Endothelial cell of umbilical vein (primary cell): Measurements from ENCODE around the gene PIP4P1. TPM values are rescaled to one million over a fixed set of nuclear protein-coding genes. Genes with fewer than 3 reads are reported as not detected.

ENCODE experiments used
- BruUV-seq: library from RNA; stranded (reverse); fragments of 400-500 nt; replicated peaks from 2 replicates; lab custom pipeline; 2021; lab: Mats Ljungman, UMichigan
- CTCF ChIA-PET: fragments of 300-600, 350-600 bp; sonication (Branson Sonifier 250); formaldehyde crosslinking; loops from one replicate; lab custom pipeline; 2021; ENCODE audit warnings: antibody characterized with exemption, inconsistent platforms; lab: Charles Lee
- POLR2A ChIA-PET: fragments of 300-600, 350-600 bp; sonication (Branson Sonifier 250); formaldehyde crosslinking; loops from one replicate; lab custom pipeline; 2021; ENCODE audit warnings: antibody characterized with exemption, inconsistent platforms; lab: Charles Lee
- DNase-seq: peaks from one replicate; pipeline ENCODE4 v3.0.0-alpha.2; 2011; ENCODE audit warnings: low read depth, low spot score
- FAIRE-seq: peaks from 2 replicates; lab custom pipeline; 2011; peaks lifted over from hg19 to GRCh38; lab: Jason Lieb, UNC
- H2AFZ ChIP-seq: 2 replicates; pipeline ENCODE4 v1.6.0; 2012; ENCODE audit warnings: low read depth, low read length, control low read depth, inconsistent platforms
- H3K27ac ChIP-seq: 2 replicates; pipeline ENCODE4 v1.5.1; 2011; ENCODE audit warnings: low read depth, mild to moderate bottlenecking, control low read depth, low read length, moderate library complexity; ENCODE audit not compliant: insufficient read depth
- H3K27me3 ChIP-seq, 2 experiments: 2 replicates each; pipeline versions ENCODE4 v1.6.0 to v1.6.1; 2011; ENCODE audit warnings: low read length in 2 of 2, mixed read lengths in 1 of 2; ENCODE audit not compliant: control insufficient read depth in 2 of 2, insufficient read depth in 2 of 2
- H3K36me3 ChIP-seq, 2 experiments: 2 replicates in 1 of 2; 3 replicates in 1 of 2; pipeline ENCODE4 v1.5.1; 2011; ENCODE audit warnings: low read length in 2 of 2, mild to moderate bottlenecking in 1 of 2, moderate library complexity in 1 of 2; ENCODE audit not compliant: control insufficient read depth in 2 of 2, insufficient read depth in 2 of 2; ENCODE audit errors: extremely low read depth in 1 of 2
- H3K4me1 ChIP-seq: 3 replicates; pipeline ENCODE4 v1.5.1; 2011; ENCODE audit warnings: mild to moderate bottlenecking, low read length; ENCODE audit not compliant: control insufficient read depth, insufficient read depth; ENCODE audit errors: extremely low read depth
- H3K4me2 ChIP-seq: 2 replicates; pipeline ENCODE4 v1.6.1; 2011; ENCODE audit warnings: low read length, control low read depth, mixed read lengths; ENCODE audit not compliant: insufficient read depth
- H3K4me3 ChIP-seq, 3 experiments: fragments of 200-600 bp in 1 of 3; sonication (generic), shearing (Covaris generic) in 1 of 3; replicated peaks in 1 of 3; 2 replicates each; pipeline ENCODE4 v1.5.1; 2011 to 2016; ENCODE audit warnings: control low read depth in 3 of 3, low read length in 3 of 3, mild to moderate bottlenecking in 2 of 3, inconsistent platforms in 1 of 3, low read depth in 1 of 3, moderate library complexity in 1 of 3; ENCODE audit not compliant: insufficient read depth in 1 of 3
- H3K79me2 ChIP-seq: 2 replicates; pipeline ENCODE4 v1.6.0; 2012; ENCODE audit warnings: low read length, inconsistent platforms; ENCODE audit not compliant: control insufficient read depth, insufficient read depth
- H3K9ac ChIP-seq: replicated peaks from 2 replicates; pipeline ENCODE3; 2011; ENCODE audit warnings: low read length, control low read depth; ENCODE audit not compliant: insufficient read depth; ENCODE audit errors: extremely low read depth
- H3K9me1 ChIP-seq: replicated peaks from 3 replicates; pipeline ENCODE4 v1.6.0; 2011; ENCODE audit warnings: mild to moderate bottlenecking, low read length; ENCODE audit not compliant: control insufficient read depth, insufficient read depth; ENCODE audit errors: extremely low read depth
- H3K9me3 ChIP-seq: replicated peaks from 2 replicates; pipeline ENCODE4 v1.5.1; 2012; ENCODE audit warnings: low read length, inconsistent platforms; ENCODE audit not compliant: control insufficient read depth, insufficient read depth
- H4K20me1 ChIP-seq: replicated peaks from 2 replicates; pipeline ENCODE3; 2011; ENCODE audit warnings: mild to moderate bottlenecking, low read length; ENCODE audit not compliant: control insufficient read depth, insufficient read depth; ENCODE audit errors: extremely low read depth
- EZH2 ChIP-seq: IDR thresholded peaks from 2 replicates; pipeline ENCODE4 v1.6.1; 2012; ENCODE audit warnings: borderline replicate concordance, low read depth, mild to moderate bottlenecking, moderate library complexity, low read length, inconsistent platforms; ENCODE audit not compliant: severe bottlenecking
- FOS ChIP-seq: IDR thresholded peaks from 2 replicates; pipeline ENCODE4 v1.6.1; 2011; ENCODE audit warnings: mild to moderate bottlenecking, low read length, moderate library complexity, borderline replicate concordance; ENCODE audit not compliant: insufficient read depth
- GATA2 ChIP-seq: IDR thresholded peaks from 2 replicates; pipeline ENCODE4 v1.7.0; 2011; ENCODE audit warnings: low read depth, mild to moderate bottlenecking, moderate library complexity, mixed read lengths, low read length; ENCODE audit not compliant: insufficient read length, insufficient read depth
- JUN ChIP-seq: IDR thresholded peaks from 2 replicates; pipeline ENCODE4 v1.6.1; 2011; ENCODE audit warnings: borderline replicate concordance, low read depth; ENCODE audit not compliant: insufficient read length, insufficient read depth
- MYC ChIP-seq: IDR thresholded peaks from one replicate; pipeline ENCODE4 v1.6.1; 2011; ENCODE audit warnings: mild to moderate bottlenecking, low read depth, low read length
- POLR2A ChIP-seq: IDR thresholded peaks from 2 replicates; pipeline ENCODE4 v1.6.1; 2012; ENCODE audit warnings: low read depth, mild to moderate bottlenecking, control low read depth, low read length
- POLR2AphosphoS5 ChIP-seq: IDR thresholded peaks from 2 replicates; pipeline ENCODE4 v1.6.1; 2012; ENCODE audit warnings: low read depth, mild to moderate bottlenecking, control low read depth, low read length, moderate library complexity; ENCODE audit not compliant: insufficient read depth
- dilution Hi-C: fragments of 300-500 bp; cut with MboI; formaldehyde crosslinking; loops from one replicate; pipeline ENCODE4 v1.15.0; 2019; ENCODE audit warnings: low sequenced_read_pairs; ENCODE audit not compliant: extremely low pct_ligation_motif_present
- intact Hi-C: fragments of 100-400 bp; cut with micrococcal nuclease; formaldehyde crosslinking; loops from one replicate; pipeline ENCODE4 v1.10.0; 2022
- polyA plus RNA-seq, 4 experiments: library from polyadenylated mRNA; depleted of rRNA in 3 of 4; stranded (reverse) in 3 of 4; unstranded in 1 of 4; fragments of >200 nt; gene quantifications; 2 replicates each; pipeline versions ENCODE4 v1.2.1 to v1.2.3, GENCODE V29; 2011 to 2012; ENCODE audit warnings: missing spikeins in 1 of 4
- total RNA-seq: library from RNA; stranded (reverse); gene quantifications from 2 replicates; pipeline ENCODE4 v1.2.3, GENCODE V29; 2021
- TF ChIP-seq, protein P1 (sequence below), 2 donors: IDR thresholded peaks; 1 replicate in 1 of 2; 2 replicates in 1 of 2; pipeline ENCODE4 v1.5.1; 2011; ENCODE audit warnings: low read length in 2 of 2, mild to moderate bottlenecking in 2 of 2, moderate library complexity in 2 of 2, control low read depth in 1 of 2, inconsistent platforms in 1 of 2, low read depth in 1 of 2; ENCODE audit not compliant: insufficient read depth in 1 of 2; ENCODE audit errors: extremely low read depth in 1 of 2
- TF ChIP-seq, protein P2 (sequence below): IDR thresholded peaks from 2 replicates; pipeline ENCODE4 v1.6.1; 2011; ENCODE audit not compliant: insufficient read depth, insufficient read length

PIP4P1 gene
- total and polyA plus RNA-seq, 2 donors (not counting 3 experiments of a cell fraction or from before 2014, with no cell fraction given), result 28.6 to 52.5 TPM

DNA sequence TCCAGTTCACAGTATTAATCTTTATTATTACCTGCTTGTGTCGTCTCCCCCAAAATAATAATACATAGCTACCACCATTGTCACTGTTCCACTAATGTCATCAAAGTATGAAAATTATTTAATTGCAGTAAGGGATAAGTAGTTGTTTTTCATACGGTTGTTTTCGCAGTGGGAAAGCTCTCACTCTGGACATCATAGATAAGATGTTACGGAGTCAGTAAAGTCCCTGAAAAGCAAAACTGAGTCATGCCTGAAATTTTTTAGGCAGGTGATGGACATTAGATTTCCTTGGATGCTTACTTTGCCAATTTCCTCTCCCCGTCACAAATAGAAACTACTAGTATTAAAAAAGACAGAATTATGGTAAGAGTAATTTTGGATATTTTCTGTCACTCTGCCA lies 21.1 kb upstream of the PIP4P1 start:
- intact Hi-C loops, result no loop called here
- Histone ChIP-seq H3K9me3 (no peaks in the 10 kb centered on the region), H3K4me3 (no peak overlapping the region), H3K4me2 (no peak overlapping the region), H3K27ac (no peak overlapping the region), H3K36me3 (peaks cover 2 to 7% of the 10 kb centered on the region in 2 experiments), H3K9ac (no peak overlapping the region), H3K4me1 (peaks cover 13% of the 10 kb centered on the region), H3K9me1 (no peaks in the 10 kb centered on the region), H4K20me1 (no peaks in the 10 kb centered on the region), H2AFZ (no peak overlapping the region), H3K27me3 (peaks cover 0 to 2% of the 10 kb centered on the region in 2 experiments), H3K79me2 (no peaks in the 10 kb centered on the region)
- POLR2A ChIA-PET, result interaction anchor here (2.1 kb wide), 1 partner anchor 12 kb away, joined by 8 read pairs; no protein-coding TSS in a partner anchor
- DNase-seq (no peak), FAIRE-seq (no peak)
- dilution Hi-C loops, result no loop called here
- no peak for TF ChIP-seq POLR2A
- TF ChIP-seq JUN, result no peak
- no peak for TF ChIP-seq EZH2
- TF ChIP-seq GATA2, result no peak
- TF ChIP-seq MYC, result no peak
- no peak for TF ChIP-seq FOS
- TF ChIP-seq, protein P1, sequence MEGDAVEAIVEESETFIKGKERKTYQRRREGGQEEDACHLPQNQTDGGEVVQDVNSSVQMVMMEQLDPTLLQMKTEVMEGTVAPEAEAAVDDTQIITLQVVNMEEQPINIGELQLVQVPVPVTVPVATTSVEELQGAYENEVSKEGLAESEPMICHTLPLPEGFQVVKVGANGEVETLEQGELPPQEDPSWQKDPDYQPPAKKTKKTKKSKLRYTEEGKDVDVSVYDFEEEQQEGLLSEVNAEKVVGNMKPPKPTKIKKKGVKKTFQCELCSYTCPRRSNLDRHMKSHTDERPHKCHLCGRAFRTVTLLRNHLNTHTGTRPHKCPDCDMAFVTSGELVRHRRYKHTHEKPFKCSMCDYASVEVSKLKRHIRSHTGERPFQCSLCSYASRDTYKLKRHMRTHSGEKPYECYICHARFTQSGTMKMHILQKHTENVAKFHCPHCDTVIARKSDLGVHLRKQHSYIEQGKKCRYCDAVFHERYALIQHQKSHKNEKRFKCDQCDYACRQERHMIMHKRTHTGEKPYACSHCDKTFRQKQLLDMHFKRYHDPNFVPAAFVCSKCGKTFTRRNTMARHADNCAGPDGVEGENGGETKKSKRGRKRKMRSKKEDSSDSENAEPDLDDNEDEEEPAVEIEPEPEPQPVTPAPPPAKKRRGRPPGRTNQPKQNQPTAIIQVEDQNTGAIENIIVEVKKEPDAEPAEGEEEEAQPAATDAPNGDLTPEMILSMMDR (IDR thresholded peaks at IDR 0.05; ENCODE audit: extremely low read depth in 1 of 2, insufficient read depth in 1 of 2, low read depth in 1 of 2, low read length in 2 of 2), result no peak
- TF ChIP-seq POLR2AphosphoS5, result no peak
- TF ChIP-seq, protein P2, sequence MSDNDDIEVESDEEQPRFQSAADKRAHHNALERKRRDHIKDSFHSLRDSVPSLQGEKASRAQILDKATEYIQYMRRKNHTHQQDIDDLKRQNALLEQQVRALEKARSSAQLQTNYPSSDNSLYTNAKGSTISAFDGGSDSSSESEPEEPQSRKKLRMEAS, result no peak
- BruUV-seq, result no TSS peak
- CTCF ChIA-PET, result interaction anchor here (1.3 to 2.1 kb wide), 5 partner anchors 12 to 124 kb away, joined by 3 to 5 read pairs (median 5); partner anchors contain the start of gene PNP
